Thyroid gland (tissue), 4 donors: ENCODE measurements around the gene BRAF. TPM values are rescaled to one million over a fixed set of nuclear protein-coding genes. Genes with fewer than 3 reads are reported as not detected.

Experiments used
- DNase-seq, 2 donors: peaks; one replicate each; pipeline ENCODE4 v3.0.0-alpha.2; 2019
- H3K27ac ChIP-seq, 3 donors: fragments of 200-600 bp; sonication (generic); 1 replicate in 2 of 3; 2 replicates in 1 of 3; pipeline ENCODE4 v1.5.1; 2016 to 2019; ENCODE audit warnings: mild to moderate bottlenecking in 1 of 3, moderate library complexity in 1 of 3
- H3K27me3 ChIP-seq: fragments of 200-600 bp; sonication (generic); one replicate; pipeline ENCODE4 v1.5.1; 2019
- H3K36me3 ChIP-seq, 2 donors: fragments of 200-600 bp; sonication (generic); one replicate each; pipeline ENCODE4 v1.5.1; 2016 to 2019
- H3K4me1 ChIP-seq, 2 donors: fragments of 200-600 bp; sonication (generic); one replicate each; pipeline ENCODE4 v1.5.1; 2017 to 2019
- H3K4me3 ChIP-seq, 3 donors: fragments of 200-600 bp; sonication (generic); replicated peaks in 1 of 3; 1 replicate in 2 of 3; 2 replicates in 1 of 3; pipeline ENCODE4 v1.5.1; 2016; ENCODE audit warnings: mild to moderate bottlenecking in 1 of 3
- H3K9me3 ChIP-seq: fragments of 200-600 bp; sonication (generic); one replicate; pipeline ENCODE4 v1.5.1; 2017
- POLR2A ChIP-seq, 2 donors: fragments of 450-650 bp; IDR thresholded peaks; one replicate each; pipeline ENCODE4 v1.6.1; 2017; ENCODE audit warnings: antibody characterized with exemption in 2 of 2, mild to moderate bottlenecking in 2 of 2, moderate library complexity in 1 of 2
- WGBS, 2 donors: methylation state at CpG; one replicate each; pipeline ENCODE4 v1.1.5; 2017; 5-methylcytosine and 5-hydroxymethylcytosine counted together
- intact Hi-C: fragments of 100-400 bp; cut with DNase I; formaldehyde crosslinking; loops from one replicate; pipeline ENCODE4 v1.15.1; 2023
- total RNA-seq, 4 donors: library from RNA; depleted of rRNA; stranded (reverse); fragments of >200 nt; gene quantifications; one replicate each; pipeline ENCODE4 v1.2.3, GENCODE V29; 2016
- TF ChIP-seq, protein P1 (sequence below), 6 experiments: fragments of 200-600 bp in 3 of 6; fragments of 450-650 bp in 3 of 6; sonication (generic) in 3 of 6; IDR thresholded peaks; one replicate each; pipeline ENCODE4 v1.5.1; 2016 to 2019; ENCODE audit warnings: antibody characterized with exemption in 6 of 6, mild to moderate bottlenecking in 2 of 6, inconsistent platforms in 1 of 6, moderate library complexity in 1 of 6

The BRAF gene
- total RNA-seq, 4 donors from 2014 or later: 71.5 to 135 (median 102) TPM

DNA sequence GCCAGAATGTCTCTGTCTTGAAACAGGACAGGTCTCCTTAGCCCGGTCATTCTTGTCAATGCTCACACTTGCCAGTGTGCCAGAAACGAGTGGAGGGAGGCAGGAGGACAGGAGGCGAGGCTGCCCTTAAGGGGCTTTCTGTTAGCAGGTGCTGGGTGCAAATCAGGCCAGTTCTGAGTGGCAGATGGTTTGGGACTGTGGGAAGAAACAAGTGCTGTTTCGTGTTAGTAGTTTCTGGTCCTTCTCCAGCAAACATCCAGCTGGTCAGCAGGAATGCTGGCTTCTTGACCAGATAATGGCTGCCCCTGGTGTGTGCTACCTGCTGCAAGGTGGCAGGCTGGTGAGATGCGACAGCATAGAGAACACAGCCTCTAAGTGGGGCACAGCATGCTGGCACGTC is 236.4 kb downstream of the BRAF start:
- H3K4me1 ChIP-seq: no peaks in the 10 kb centered on the region
- H3K4me3 ChIP-seq: no peak overlapping the region
- DNase-seq: no peak
- H3K9me3 ChIP-seq: no peaks in the 10 kb centered on the region
- H3K36me3 ChIP-seq: peaks cover 0 to 15% of the 10 kb centered on the region in 2 donors
- 95% methylated on average over 6 of the region's 6 CpGs for WGBS, 2 donors
- TF ChIP-seq, protein P1, sequence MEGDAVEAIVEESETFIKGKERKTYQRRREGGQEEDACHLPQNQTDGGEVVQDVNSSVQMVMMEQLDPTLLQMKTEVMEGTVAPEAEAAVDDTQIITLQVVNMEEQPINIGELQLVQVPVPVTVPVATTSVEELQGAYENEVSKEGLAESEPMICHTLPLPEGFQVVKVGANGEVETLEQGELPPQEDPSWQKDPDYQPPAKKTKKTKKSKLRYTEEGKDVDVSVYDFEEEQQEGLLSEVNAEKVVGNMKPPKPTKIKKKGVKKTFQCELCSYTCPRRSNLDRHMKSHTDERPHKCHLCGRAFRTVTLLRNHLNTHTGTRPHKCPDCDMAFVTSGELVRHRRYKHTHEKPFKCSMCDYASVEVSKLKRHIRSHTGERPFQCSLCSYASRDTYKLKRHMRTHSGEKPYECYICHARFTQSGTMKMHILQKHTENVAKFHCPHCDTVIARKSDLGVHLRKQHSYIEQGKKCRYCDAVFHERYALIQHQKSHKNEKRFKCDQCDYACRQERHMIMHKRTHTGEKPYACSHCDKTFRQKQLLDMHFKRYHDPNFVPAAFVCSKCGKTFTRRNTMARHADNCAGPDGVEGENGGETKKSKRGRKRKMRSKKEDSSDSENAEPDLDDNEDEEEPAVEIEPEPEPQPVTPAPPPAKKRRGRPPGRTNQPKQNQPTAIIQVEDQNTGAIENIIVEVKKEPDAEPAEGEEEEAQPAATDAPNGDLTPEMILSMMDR (IDR thresholded peaks at IDR 0.05): no peak
- no peaks in the 10 kb centered on the region for H3K27me3 ChIP-seq
- no peak overlapping the region for H3K27ac ChIP-seq
- intact Hi-C loops: no loop called here

DNA sequence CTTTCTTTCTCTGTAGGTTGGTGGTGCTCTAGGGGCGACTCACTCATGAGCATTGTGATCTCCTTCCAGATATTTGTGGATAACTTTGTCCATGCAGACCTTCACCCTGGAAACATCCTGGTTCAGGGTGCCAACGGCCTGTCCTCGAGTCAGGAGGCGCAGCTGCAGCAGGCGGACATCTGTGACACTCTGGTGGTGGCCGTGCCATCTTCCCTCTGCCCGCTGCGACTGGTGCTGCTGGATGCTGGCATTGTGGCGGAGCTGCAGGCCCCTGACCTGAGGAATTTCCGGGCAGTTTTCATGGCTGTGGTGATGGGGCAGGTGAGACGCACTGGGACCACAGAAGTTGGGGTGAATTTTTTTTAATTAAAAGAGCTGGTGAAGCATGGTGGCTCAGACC is 237.8 kb downstream of the BRAF start:
- H3K27ac ChIP-seq: no peak overlapping the region
- TF ChIP-seq, protein P1 (IDR thresholded peaks at IDR 0.05): no peak
- no peak for TF ChIP-seq POLR2A (IDR thresholded peaks at IDR 0.05)
- H3K4me1 ChIP-seq: no peaks in the 10 kb centered on the region
- H3K4me3 ChIP-seq: no peak overlapping the region
- DNase-seq: no peak
- H3K9me3 ChIP-seq: no peaks in the 10 kb centered on the region
- H3K27me3 ChIP-seq: no peaks in the 10 kb centered on the region
- intact Hi-C loops: no loop called here
- 92 to 97% methylated on average over 6 to 11 of the region's 11 CpGs for WGBS, 2 donors
- peaks cover 3 to 15% of the 10 kb centered on the region in 2 donors for H3K36me3 ChIP-seq

DNA sequence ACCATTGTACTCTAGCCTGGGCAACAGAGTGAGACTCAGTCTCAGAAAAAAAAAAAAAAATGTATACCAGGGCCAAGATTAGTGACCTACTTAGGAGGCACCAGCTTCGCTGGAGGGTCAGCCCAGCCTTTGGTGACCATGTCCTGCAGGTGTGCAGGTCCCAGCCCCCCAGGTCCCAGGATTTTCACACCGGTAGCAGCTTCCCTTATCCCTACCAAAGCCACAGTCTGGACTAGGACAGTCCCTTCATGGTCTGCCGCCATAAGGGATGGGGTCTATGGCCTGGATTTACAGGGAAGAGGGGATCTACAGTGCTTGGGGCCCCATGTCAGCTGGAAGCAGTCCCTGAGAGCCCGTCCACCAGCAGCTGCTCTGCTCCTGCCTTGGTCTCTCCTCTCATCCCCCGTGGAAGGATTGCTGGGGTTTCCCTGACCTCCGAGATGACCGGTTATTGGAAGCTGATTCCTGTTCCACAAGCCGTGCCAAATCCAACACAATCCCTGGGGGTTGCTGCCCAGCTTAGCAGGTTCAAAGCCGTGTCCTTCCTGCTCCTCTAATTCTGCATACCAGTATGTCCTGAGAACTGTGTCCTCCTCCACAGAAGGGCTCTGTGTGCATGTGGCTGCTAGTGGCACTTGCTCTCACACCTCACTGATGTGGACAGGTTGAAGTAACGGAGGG is 239.2 kb downstream of the BRAF start:
- no peak for TF ChIP-seq POLR2A (IDR thresholded peaks at IDR 0.05)
- TF ChIP-seq, protein P1 (IDR thresholded peaks at IDR 0.05): no peak
- Histone ChIP-seq H3K4me1 (no peaks in the 10 kb centered on the region), H3K4me3 (no peak overlapping the region), H3K27me3 (no peaks in the 10 kb centered on the region), H3K27ac (no peak overlapping the region), H3K36me3 (peaks cover 6 to 20% of the 10 kb centered on the region in 2 donors), H3K9me3 (no peaks in the 10 kb centered on the region)
- WGBS, 2 donors: 73 to 82% methylated on average over 7 to 10 of the region's 10 CpGs
- no peak for DNase-seq
- intact Hi-C loops: no loop called here

DNA sequence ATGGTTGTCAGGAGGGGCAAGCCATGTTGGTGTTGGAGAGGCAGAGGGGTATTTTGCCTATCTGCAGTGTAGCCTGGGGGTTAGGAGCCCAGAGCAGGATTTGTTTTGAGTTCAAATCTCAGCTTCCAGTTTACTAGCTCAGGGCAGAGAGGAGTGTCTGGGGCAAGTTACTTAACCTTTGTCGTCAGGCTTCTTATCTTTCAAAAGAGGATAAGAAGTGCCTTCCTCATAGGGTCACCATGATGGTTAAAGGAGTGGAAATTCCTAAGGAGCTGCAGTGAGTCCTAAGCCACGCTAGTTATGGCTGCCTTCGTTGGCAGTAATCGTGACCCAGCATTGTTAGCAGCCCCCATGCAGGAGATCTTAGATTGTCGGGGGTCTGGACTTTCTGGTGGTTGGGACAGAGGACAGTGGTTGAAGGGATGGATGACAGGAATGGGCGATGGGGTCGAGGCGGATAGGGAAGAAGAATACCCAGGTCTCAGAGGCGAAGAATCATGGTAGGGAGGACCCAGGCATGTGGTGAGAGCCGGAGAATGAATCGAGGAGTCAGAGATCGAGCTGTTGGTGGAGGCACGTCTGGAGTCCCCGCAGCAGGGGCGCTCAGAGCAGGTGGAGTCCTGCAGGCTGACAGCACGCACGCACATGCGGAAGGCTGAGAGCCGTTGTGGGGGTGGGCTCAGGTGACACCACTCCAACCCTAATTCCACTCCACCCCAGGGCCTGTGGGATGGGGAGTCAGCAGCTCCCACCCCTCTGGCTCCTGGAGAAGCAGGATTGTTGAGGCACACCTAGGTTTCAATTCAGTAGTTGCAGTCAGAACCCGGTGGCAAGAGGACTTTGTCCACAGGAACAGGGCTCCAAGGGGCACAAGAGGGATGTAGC is 240.4 kb downstream of the BRAF start:
- TF ChIP-seq POLR2A (IDR thresholded peaks at IDR 0.05): no peak
- TF ChIP-seq, protein P1 (IDR thresholded peaks at IDR 0.05): no peak
- peaks cover 6 to 14% of the 10 kb centered on the region in 2 donors for H3K36me3 ChIP-seq
- no peaks in the 10 kb centered on the region for H3K27me3 ChIP-seq
- 93% methylated on average over 20 of the region's 20 CpGs for WGBS, 2 donors
- no peak overlapping the region for H3K27ac ChIP-seq
- no peak overlapping the region for H3K4me3 ChIP-seq
- H3K9me3 ChIP-seq: no peaks in the 10 kb centered on the region
- no peaks in the 10 kb centered on the region for H3K4me1 ChIP-seq
- no peak for DNase-seq
- intact Hi-C loops: no loop called here

DNA sequence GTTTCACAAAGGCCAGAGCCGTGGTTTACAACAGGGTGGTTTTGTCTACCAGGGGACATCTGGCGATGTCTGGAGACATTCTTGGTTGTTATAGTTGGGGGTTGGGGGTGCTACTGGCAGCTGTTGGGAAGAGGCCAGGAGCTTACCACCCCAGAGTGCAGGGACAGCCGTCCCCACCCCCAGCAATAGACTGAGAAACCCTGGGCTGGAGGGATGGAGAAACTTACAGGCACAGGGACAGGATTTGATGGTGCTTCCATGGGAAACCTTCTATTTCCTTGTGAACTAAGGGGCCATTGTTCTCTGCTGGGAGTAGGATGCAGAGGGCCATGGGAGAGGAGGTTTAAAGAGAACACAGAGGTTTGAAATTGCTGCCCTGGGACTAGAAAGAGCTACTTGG is 241.1 kb downstream of the BRAF start:
- 98 to 100% methylated on average over 3 of the region's 3 CpGs for WGBS, 2 donors
- Histone ChIP-seq H3K27ac (no peak overlapping the region), H3K36me3 (peaks cover 6 to 18% of the 10 kb centered on the region in 2 donors), H3K27me3 (no peaks in the 10 kb centered on the region), H3K9me3 (no peaks in the 10 kb centered on the region), H3K4me1 (no peaks in the 10 kb centered on the region), H3K4me3 (no peak overlapping the region)
- TF ChIP-seq POLR2A (IDR thresholded peaks at IDR 0.05): no peak
- TF ChIP-seq, protein P1 (IDR thresholded peaks at IDR 0.05): no peak
- intact Hi-C loops: no loop called here
- DNase-seq: no peak
